Measurements from ENCODE around the gene BPIFB6. TPM values are rescaled to one million over a fixed set of nuclear protein-coding genes. Genes with fewer than 3 reads are reported as not detected.

BPIFB6 gene
- total RNA-seq, 1 donor from 2014 or later, result not detected

DNA sequence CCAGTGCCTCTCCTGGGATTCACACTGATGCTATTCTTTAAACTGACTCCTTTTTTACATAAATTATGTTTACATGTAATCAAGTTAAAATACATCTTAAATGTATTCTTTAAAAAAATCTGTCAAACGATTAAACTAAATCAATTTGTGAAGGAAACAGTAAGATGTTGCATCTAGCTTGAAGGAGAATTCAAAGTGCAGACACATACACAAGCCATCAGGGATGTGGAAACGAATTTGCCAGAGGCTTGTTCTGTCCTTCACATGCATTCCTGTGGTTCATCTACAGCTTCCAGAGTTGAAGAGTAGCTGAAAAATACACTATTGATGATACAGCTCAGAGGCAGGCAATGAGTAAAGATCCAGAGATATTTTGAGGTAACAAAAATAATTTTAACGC lies 15.0 kb downstream of the BPIFB6 start:
- Mint-ChIP-seq H3K27me3 (ENCODE audit: unreplicated experiment) (peaks cover 6% of the 10 kb centered on the region), H3K4me3 (ENCODE audit: unreplicated experiment) (no peak overlapping the region), H3K27ac (ENCODE audit: unreplicated experiment) (no peak overlapping the region), H3K9me3 (ENCODE audit: unreplicated experiment) (peaks cover 7% of the 10 kb centered on the region), H3K36me3 (ENCODE audit: low read depth, unreplicated experiment) (peaks cover 7% of the 10 kb centered on the region), H3K4me1 (ENCODE audit: unreplicated experiment) (no peaks in the 10 kb centered on the region)
- TF ChIP-seq, protein P1, sequence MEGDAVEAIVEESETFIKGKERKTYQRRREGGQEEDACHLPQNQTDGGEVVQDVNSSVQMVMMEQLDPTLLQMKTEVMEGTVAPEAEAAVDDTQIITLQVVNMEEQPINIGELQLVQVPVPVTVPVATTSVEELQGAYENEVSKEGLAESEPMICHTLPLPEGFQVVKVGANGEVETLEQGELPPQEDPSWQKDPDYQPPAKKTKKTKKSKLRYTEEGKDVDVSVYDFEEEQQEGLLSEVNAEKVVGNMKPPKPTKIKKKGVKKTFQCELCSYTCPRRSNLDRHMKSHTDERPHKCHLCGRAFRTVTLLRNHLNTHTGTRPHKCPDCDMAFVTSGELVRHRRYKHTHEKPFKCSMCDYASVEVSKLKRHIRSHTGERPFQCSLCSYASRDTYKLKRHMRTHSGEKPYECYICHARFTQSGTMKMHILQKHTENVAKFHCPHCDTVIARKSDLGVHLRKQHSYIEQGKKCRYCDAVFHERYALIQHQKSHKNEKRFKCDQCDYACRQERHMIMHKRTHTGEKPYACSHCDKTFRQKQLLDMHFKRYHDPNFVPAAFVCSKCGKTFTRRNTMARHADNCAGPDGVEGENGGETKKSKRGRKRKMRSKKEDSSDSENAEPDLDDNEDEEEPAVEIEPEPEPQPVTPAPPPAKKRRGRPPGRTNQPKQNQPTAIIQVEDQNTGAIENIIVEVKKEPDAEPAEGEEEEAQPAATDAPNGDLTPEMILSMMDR (IDR thresholded peaks at IDR 0.05; ENCODE audit: unreplicated experiment), result no peak
- no peak for DNase-seq (ENCODE audit: low spot score)

DNA sequence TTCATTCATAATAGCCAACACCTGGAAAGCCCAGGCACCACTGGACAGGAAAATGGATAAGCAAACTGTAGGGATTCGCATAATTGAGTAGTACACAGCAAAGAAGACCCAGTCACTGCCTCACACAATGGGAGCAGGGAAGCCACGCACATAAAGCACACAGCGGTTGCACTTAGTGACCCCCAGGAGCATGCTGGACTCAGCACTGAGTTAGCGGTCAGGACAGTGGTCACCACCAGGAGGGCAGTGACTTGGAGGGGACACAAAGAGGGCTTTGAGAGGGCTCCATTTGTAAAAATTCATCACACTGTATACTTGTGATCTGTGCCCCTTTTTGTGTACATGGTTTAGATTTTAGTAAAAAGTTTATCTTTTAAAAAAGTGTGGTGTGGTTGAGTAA lies 19.9 kb downstream of the BPIFB6 start:
- Mint-ChIP-seq H3K9me3 (ENCODE audit: unreplicated experiment) (peaks cover 4% of the 10 kb centered on the region), H3K4me1 (ENCODE audit: unreplicated experiment) (peaks cover 5% of the 10 kb centered on the region), H3K4me3 (ENCODE audit: unreplicated experiment) (no peak overlapping the region), H3K27me3 (ENCODE audit: unreplicated experiment) (peaks cover 6% of the 10 kb centered on the region), H3K27ac (ENCODE audit: unreplicated experiment) (no peak overlapping the region), H3K36me3 (ENCODE audit: low read depth, unreplicated experiment) (peaks cover 3% of the 10 kb centered on the region)
- DNase-seq (ENCODE audit: low spot score), result no peak
- TF ChIP-seq, protein P1 (IDR thresholded peaks at IDR 0.05; ENCODE audit: unreplicated experiment), result no peak

DNA sequence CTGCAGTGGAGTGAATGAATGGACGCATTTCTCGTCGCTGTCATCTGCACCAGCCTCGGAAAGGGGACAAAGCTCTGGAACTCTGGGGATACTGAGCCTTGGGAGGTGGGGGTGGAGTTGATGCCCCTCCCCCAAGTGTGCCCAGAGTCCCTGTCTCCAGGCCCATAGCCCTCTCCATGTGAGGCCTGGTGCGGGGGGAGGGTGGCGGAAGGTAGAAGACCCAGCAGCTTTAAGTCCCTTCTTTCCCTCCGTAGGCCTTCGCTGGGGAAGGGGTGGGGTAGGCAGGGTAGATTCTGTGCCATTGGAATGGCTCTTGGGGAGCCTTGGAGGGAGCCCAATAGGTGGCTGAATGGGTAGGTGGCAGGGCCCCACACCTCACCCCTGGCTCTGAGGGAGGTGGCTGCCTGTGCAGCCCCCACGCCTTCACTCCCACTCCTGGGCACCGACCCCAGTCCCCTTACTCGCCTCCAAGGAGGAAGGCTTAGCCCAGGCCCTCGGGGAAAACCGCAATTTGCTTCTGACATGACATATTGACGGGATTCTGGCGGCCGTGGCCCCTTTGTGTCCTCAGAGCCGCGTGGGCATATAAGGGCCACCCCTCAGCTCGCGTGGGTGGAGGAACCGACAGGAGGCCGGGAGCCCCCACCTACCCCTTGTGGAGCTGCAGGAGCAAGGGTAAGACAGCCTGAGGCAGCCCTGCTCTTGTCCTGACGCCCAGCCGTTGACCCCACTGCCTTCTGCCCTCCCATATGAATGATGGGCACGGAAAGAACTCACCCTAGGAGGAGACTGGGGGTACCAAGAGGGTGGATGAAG lies 22.1 kb downstream of the BPIFB6 start, which contains the start of gene BPIFB3:
Gene BPIFB3, plus strand, starts transcription at position 613 of the 816 bp plus-strand sequence. CDS start 1,533 bp downstream, outside the sequence.
- no peak within 1 kb of the TSS for H3K4me3 Mint-ChIP-seq (ENCODE audit: unreplicated experiment)
- TF ChIP-seq, protein P1 (IDR thresholded peaks at IDR 0.05; ENCODE audit: unreplicated experiment), result no peak
- H3K4me1 Mint-ChIP-seq (ENCODE audit: unreplicated experiment), result peaks cover 6% of the 10 kb centered on the region
- H3K27ac Mint-ChIP-seq (ENCODE audit: unreplicated experiment), result no peak within 1 kb of the TSS
- no peaks in the 10 kb centered on the region for H3K36me3 Mint-ChIP-seq (ENCODE audit: low read depth, unreplicated experiment)
- no peaks in the 10 kb centered on the region for H3K9me3 Mint-ChIP-seq (ENCODE audit: unreplicated experiment)
- H3K27me3 Mint-ChIP-seq (ENCODE audit: unreplicated experiment), result peaks cover 4% of the 10 kb centered on the region
- no peak for DNase-seq (ENCODE audit: low spot score)

GRCh38 chr20:33054381-33054780 lies 22.9 kb downstream of the BPIFB6 start:
- no peak overlapping the region for H3K4me3 Mint-ChIP-seq (ENCODE audit: unreplicated experiment)
- no peaks in the 10 kb centered on the region for H3K9me3 Mint-ChIP-seq (ENCODE audit: unreplicated experiment)
- no peak overlapping the region for H3K27ac Mint-ChIP-seq (ENCODE audit: unreplicated experiment)
- peaks cover 10% of the 10 kb centered on the region for H3K4me1 Mint-ChIP-seq (ENCODE audit: unreplicated experiment)
- TF ChIP-seq, protein P1 (IDR thresholded peaks at IDR 0.05; ENCODE audit: unreplicated experiment), result no peak
- peaks cover 2% of the 10 kb centered on the region for H3K27me3 Mint-ChIP-seq (ENCODE audit: unreplicated experiment)
- no peak for DNase-seq (ENCODE audit: low spot score)
- H3K36me3 Mint-ChIP-seq (ENCODE audit: low read depth, unreplicated experiment), result no peaks in the 10 kb centered on the region

DNA sequence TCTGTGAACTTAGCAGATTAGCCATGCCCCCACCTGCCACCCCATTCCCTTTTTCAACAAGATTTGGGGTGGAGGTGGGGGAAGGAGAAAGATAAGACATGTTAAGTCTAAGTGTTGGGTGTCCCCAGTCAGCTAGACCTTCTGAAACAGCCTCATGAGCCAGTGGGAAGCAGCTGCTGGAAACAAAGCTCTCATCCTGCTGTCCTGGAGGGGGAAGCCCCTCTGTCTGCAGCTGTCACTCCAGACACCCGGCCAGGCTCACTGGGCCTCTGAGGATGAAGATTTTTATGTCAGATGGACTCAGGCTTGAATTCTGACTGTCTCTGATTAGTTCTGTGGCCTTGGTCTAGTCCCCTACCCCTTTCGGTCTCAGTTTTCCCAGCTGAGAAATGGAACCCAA lies 23.3 kb downstream of the BPIFB6 start:
- H3K4me3 Mint-ChIP-seq (ENCODE audit: unreplicated experiment), result no peak overlapping the region
- DNase-seq (ENCODE audit: low spot score), result no peak
- peaks cover 10% of the 10 kb centered on the region for H3K4me1 Mint-ChIP-seq (ENCODE audit: unreplicated experiment)
- no peaks in the 10 kb centered on the region for H3K36me3 Mint-ChIP-seq (ENCODE audit: low read depth, unreplicated experiment)
- TF ChIP-seq, protein P1 (IDR thresholded peaks at IDR 0.05; ENCODE audit: unreplicated experiment), result no peak
- H3K27me3 Mint-ChIP-seq (ENCODE audit: unreplicated experiment), result peaks cover 2% of the 10 kb centered on the region
- H3K9me3 Mint-ChIP-seq (ENCODE audit: unreplicated experiment), result no peaks in the 10 kb centered on the region
- H3K27ac Mint-ChIP-seq (ENCODE audit: unreplicated experiment), result no peak overlapping the region
